GM19351 (cell line): ENCODE results near the gene RFC4.

Experiments
- ATAC-seq: cut with Tn5 transposase; IDR thresholded peaks from one replicate; pipeline ENCODE4 v1.9.1; 2021; ENCODE audit warnings: mild to moderate bottlenecking, moderate library complexity; ENCODE audit not compliant: unreplicated experiment

The RFC4 gene

DNA sequence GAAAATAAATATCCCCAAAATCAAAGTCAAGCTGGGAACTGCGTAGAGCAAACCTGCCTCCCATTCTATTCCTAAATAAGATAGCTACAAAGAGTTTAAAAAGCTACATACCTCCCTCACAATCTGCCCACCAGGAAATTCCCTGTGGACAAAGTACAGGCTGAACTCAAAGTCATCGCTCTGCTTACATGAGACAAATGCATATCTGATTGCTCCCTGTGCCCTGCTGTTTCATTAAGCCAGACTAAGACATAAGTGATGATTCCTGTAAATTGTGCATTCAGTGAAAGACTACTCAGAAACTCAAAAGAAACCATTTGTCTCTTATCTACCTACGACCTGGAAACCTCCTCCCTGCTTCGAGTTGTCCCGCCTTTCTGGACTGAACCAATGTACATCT is 51.4 kb downstream of the RFC4 start:
- ATAC-seq = no peak

DNA sequence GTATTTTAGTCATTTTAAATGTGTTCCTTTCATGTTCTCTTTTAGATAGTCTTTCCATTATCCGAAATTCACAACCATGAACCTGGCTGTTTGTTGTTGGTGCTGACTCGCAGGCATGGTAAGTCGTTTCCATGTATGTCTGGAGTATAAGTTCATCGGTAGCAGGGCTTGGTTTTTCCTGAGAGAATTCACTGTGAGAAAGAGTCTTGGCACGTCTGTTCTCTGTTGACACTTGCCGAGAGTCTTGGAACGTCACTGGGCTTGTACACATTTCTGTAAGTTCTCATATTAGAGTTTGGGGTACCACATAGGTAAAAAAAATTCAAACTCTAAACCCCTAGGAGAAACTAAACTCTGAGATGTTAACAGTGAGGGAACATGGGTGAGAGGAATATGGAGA is 52.3 kb downstream of the RFC4 start:
- ATAC-seq = no peak

DNA sequence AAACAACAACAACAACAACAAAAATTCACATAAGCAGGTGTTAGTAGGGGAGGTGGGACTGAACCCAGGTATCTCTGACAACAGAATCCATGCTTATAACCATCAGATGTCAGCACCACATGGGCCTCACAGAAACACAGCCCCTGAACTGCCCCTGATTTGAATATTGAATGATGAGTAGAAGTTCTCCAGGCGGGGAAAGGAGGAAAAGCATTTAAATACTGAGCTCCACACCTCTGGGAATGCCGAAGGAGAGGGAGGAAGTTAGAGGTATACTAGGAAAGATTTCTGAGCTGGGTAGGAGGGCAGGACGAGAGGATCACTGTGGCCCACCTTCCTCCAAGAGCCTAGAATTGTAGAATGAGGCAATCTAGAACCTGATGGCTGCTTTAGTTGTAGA is 54.8 kb downstream of the RFC4 start:
- no peak for ATAC-seq

DNA sequence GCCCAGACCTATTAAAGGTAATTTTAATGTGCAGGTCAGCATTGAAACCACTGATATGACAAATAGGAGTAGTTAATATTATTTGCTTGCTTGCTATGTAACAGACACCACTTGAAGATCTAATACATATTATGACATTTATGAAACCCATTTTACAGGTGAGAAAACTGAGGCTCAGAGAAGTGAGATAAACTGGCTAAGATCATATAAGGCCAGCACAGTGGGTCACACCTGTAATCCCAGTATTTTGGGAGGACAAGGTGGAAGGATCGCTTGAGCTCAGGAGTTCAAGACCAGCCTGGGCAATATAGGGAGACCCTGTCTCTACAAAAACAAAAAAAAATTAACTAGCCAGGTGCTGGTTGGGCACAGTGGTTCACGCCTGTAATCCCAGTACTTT is 56.0 kb downstream of the RFC4 start:
- no peak for ATAC-seq

DNA sequence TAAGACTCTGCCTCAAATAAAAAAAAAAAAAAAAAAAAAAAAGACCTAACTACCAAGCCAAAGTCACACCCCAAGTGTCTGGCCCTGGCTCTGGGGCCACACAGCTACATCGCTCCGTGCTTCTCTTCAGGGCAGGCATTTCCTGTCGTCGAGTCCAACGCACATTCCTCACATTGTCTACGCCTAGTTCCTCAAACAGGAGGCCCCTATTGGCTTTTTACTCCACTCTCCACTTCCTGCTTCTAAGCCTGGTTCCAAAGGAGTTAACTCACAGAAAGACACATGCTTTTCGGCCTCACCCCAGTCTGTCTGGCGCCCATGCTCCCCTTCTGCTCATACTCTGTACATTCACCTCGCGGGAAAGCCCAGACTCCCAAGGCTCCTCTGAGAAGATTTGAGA is 60.3 kb downstream of the RFC4 start:
- ATAC-seq = no peak

DNA sequence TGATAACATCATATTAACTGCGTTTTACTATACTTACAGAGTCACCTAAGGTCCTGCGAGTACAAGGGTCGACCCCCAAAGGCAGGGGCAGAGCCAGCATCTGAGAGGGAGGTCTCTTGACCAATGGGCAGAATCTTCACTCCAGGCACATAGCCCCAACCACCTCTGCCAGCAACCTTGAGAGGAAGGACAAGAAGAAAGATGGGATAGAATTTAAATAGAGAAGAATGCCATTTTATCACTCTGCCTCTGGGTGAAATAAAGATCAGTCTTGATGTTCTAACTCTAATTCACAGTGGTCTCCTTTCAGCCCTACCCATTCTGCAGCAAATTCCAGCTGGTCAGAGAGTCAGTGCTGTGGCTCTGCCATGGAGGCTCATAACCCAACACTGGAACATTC is 62.6 kb downstream of the RFC4 start:
- ATAC-seq = no peak

DNA sequence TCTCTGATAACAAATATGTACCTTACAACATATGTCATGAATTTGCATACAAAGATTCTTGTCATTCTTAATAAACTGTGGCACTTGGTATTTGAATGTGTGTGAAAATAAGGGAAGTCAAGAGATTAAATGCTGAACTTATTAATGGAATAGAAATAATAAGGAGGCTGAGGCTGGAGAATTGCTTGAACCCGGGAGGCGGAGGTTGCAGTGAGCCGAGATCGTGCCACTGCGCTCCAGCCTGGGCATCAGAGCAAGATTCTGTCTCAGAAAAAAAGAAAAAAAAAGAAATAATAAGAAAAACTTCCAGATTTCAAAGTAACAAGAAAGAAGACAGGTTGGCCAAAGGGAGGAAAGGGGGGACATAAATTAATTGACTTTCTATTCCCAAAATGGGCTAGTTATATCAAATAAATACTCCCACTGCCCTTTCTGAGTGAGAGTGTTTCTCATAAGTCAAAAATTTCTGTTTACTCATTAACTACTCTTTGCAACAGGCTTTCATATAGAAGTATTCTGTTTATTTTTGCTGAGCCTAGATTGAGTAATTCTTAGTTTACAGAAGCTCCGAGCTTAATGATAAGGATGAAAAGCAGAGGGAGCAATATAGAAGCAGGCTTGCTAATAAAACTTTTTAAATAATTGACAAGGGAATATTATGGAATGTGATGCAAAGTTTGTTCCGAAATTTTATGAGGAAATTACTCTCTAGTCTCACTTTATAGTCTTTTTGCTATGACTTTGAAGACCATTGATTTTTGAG is 63.5 kb downstream of the RFC4 start:
- ATAC-seq = no peak
